ENCODE results near the gene HMGB1.

HMGB1 gene

DNA sequence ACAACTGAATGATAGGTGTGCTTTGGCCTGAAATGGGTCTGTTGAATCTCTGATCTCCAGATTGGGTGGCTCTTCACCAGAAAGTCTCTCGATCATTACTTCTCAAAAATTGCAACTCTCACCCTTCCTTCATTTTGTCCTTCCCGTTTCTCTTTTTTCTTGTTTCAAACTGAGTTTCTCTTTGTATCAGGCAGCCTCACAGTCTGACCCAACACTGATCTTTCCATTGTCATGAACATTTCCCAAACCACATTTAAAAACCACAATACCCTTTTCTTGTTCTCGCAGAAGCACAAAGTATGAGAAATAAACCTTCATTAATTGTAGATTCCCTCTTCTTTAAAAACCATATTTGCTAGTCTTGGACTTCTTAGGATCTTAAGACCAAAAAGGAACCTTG lies 33.6 kb upstream of the HMGB1 start:
- TF ChIP-seq, protein P1, sequence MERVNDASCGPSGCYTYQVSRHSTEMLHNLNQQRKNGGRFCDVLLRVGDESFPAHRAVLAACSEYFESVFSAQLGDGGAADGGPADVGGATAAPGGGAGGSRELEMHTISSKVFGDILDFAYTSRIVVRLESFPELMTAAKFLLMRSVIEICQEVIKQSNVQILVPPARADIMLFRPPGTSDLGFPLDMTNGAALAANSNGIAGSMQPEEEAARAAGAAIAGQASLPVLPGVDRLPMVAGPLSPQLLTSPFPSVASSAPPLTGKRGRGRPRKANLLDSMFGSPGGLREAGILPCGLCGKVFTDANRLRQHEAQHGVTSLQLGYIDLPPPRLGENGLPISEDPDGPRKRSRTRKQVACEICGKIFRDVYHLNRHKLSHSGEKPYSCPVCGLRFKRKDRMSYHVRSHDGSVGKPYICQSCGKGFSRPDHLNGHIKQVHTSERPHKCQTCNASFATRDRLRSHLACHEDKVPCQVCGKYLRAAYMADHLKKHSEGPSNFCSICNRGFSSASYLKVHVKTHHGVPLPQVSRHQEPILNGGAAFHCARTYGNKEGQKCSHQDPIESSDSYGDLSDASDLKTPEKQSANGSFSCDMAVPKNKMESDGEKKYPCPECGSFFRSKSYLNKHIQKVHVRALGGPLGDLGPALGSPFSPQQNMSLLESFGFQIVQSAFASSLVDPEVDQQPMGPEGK (CRISPR knock-in tag; IDR thresholded peaks at IDR 0.05; ENCODE audit: borderline replicate concordance), result no peak
- TF ChIP-seq PPARA (CRISPR knock-in tag; IDR thresholded peaks at IDR 0.05; ENCODE audit: borderline replicate concordance) (no peak), CSDC2 (CRISPR knock-in tag; IDR thresholded peaks at IDR 0.05) (no peak), RARB (CRISPR knock-in tag; IDR thresholded peaks at IDR 0.05) (no peak), ESRRG (CRISPR knock-in tag; IDR thresholded peaks at IDR 0.05) (no peak), TOX (CRISPR knock-in tag; IDR thresholded peaks at IDR 0.05; ENCODE audit: borderline replicate concordance) (no peak), ZC3H10 (CRISPR knock-in tag; IDR thresholded peaks at IDR 0.05) (no peak), OSR1 (CRISPR knock-in tag; IDR thresholded peaks at IDR 0.05) (no peak), BACH2 (CRISPR knock-in tag; IDR thresholded peaks at IDR 0.05; ENCODE audit: borderline replicate concordance) (no peak), ISL1 (CRISPR knock-in tag; IDR thresholded peaks at IDR 0.05) (no peak), ARNTL (CRISPR knock-in tag; IDR thresholded peaks at IDR 0.05; ENCODE audit: borderline replicate concordance, low read depth) (no peak), CREB5 (CRISPR knock-in tag; IDR thresholded peaks at IDR 0.05; ENCODE audit: low read depth) (no peak), SNAI2 (CRISPR knock-in tag; IDR thresholded peaks at IDR 0.05) (no peak)
- TF ChIP-seq, protein P2, sequence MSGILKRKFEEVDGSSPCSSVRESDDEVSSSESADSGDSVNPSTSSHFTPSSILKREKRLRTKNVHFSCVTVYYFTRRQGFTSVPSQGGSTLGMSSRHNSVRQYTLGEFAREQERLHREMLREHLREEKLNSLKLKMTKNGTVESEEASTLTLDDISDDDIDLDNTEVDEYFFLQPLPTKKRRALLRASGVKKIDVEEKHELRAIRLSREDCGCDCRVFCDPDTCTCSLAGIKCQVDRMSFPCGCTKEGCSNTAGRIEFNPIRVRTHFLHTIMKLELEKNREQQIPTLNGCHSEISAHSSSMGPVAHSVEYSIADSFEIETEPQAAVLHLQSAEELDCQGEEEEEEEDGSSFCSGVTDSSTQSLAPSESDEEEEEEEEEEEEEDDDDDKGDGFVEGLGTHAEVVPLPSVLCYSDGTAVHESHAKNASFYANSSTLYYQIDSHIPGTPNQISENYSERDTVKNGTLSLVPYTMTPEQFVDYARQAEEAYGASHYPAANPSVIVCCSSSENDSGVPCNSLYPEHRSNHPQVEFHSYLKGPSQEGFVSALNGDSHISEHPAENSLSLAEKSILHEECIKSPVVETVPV (CRISPR knock-in tag; IDR thresholded peaks at IDR 0.05), result no peak
- no peak for ATAC-seq

DNA sequence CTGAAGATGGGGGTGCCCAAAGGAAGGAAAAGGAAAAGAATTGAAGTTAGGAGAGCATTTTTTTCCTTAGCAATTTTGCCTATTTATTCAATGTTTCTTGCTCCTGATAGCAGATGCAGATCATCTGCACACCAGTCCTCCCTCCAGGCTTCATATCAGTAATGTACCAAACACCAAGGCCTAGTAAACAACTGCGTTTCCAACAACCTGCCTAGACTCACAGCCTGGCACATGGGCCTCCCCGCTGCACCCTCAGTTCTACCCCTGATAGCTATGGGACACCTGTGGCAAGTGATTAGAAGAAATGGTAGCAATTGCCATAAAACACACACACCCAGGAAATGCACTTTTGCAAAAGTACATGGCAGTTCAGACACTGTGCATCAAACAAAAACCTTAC lies 30.4 kb upstream of the HMGB1 start:
- TF ChIP-seq ESRRG (CRISPR knock-in tag; IDR thresholded peaks at IDR 0.05), result no peak
- TF ChIP-seq, protein P1 (CRISPR knock-in tag; IDR thresholded peaks at IDR 0.05; ENCODE audit: borderline replicate concordance), result no peak
- TF ChIP-seq BACH2 (CRISPR knock-in tag; IDR thresholded peaks at IDR 0.05; ENCODE audit: borderline replicate concordance), result no peak
- TF ChIP-seq ARNTL (CRISPR knock-in tag; IDR thresholded peaks at IDR 0.05; ENCODE audit: borderline replicate concordance, low read depth), result no peak
- TF ChIP-seq ZNF8 (CRISPR knock-in tag; IDR thresholded peaks at IDR 0.05), result no peak
- TF ChIP-seq TCF4 (CRISPR knock-in tag; IDR thresholded peaks at IDR 0.05; ENCODE audit: borderline replicate concordance), result no peak
- no peak for TF ChIP-seq ZFP30 (CRISPR knock-in tag; IDR thresholded peaks at IDR 0.05)
- no peak for TF ChIP-seq OSR1 (CRISPR knock-in tag; IDR thresholded peaks at IDR 0.05)
- TF ChIP-seq ISL1 (CRISPR knock-in tag; IDR thresholded peaks at IDR 0.05), result no peak
- no peak for ATAC-seq

GRCh38 chr13:30495746-30496145 lies 30.0 kb upstream of the HMGB1 start:
- ATAC-seq, result no peak
- TF ChIP-seq ARNTL (CRISPR knock-in tag; IDR thresholded peaks at IDR 0.05; ENCODE audit: borderline replicate concordance, low read depth) (no peak), CSDC2 (CRISPR knock-in tag; IDR thresholded peaks at IDR 0.05) (no peak), ISL1 (CRISPR knock-in tag; IDR thresholded peaks at IDR 0.05) (no peak), ZNF70 (CRISPR knock-in tag; IDR thresholded peaks at IDR 0.05) (no peak)

- ATAC-seq, result no peak
- TF ChIP-seq CSDC2 (CRISPR knock-in tag; IDR thresholded peaks at IDR 0.05), result no peak
- TF ChIP-seq SNAI2 (CRISPR knock-in tag; IDR thresholded peaks at IDR 0.05), result no peak
- TF ChIP-seq, protein P3, sequence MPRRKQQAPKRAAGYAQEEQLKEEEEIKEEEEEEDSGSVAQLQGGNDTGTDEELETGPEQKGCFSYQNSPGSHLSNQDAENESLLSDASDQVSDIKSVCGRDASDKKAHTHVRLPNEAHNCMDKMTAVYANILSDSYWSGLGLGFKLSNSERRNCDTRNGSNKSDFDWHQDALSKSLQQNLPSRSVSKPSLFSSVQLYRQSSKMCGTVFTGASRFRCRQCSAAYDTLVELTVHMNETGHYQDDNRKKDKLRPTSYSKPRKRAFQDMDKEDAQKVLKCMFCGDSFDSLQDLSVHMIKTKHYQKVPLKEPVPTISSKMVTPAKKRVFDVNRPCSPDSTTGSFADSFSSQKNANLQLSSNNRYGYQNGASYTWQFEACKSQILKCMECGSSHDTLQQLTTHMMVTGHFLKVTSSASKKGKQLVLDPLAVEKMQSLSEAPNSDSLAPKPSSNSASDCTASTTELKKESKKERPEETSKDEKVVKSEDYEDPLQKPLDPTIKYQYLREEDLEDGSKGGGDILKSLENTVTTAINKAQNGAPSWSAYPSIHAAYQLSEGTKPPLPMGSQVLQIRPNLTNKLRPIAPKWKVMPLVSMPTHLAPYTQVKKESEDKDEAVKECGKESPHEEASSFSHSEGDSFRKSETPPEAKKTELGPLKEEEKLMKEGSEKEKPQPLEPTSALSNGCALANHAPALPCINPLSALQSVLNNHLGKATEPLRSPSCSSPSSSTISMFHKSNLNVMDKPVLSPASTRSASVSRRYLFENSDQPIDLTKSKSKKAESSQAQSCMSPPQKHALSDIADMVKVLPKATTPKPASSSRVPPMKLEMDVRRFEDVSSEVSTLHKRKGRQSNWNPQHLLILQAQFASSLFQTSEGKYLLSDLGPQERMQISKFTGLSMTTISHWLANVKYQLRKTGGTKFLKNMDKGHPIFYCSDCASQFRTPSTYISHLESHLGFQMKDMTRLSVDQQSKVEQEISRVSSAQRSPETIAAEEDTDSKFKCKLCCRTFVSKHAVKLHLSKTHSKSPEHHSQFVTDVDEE (CRISPR knock-in tag; IDR thresholded peaks at IDR 0.05), result no peak
- TF ChIP-seq ZNF70 (CRISPR knock-in tag; IDR thresholded peaks at IDR 0.05), result no peak
- TF ChIP-seq ZC3H10 (CRISPR knock-in tag; IDR thresholded peaks at IDR 0.05), result no peak
- TF ChIP-seq TOX (CRISPR knock-in tag; IDR thresholded peaks at IDR 0.05; ENCODE audit: borderline replicate concordance), result no peak
- TF ChIP-seq ZNF8 (CRISPR knock-in tag; IDR thresholded peaks at IDR 0.05), result no peak
- TF ChIP-seq, protein P4, sequence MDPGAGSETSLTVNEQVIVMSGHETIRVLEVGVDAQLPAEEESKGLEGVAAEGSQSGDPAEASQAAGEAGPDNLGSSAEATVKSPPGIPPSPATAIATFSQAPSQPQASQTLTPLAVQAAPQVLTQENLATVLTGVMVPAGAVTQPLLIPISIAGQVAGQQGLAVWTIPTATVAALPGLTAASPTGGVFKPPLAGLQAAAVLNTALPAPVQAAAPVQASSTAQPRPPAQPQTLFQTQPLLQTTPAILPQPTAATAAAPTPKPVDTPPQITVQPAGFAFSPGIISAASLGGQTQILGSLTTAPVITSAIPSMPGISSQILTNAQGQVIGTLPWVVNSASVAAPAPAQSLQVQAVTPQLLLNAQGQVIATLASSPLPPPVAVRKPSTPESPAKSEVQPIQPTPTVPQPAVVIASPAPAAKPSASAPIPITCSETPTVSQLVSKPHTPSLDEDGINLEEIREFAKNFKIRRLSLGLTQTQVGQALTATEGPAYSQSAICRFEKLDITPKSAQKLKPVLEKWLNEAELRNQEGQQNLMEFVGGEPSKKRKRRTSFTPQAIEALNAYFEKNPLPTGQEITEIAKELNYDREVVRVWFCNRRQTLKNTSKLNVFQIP (CRISPR knock-in tag; IDR thresholded peaks at IDR 0.05; ENCODE audit: borderline replicate concordance, low read depth), result no peak
- TF ChIP-seq, protein P2 (CRISPR knock-in tag; IDR thresholded peaks at IDR 0.05), result no peak
- TF ChIP-seq ZFP30 (CRISPR knock-in tag; IDR thresholded peaks at IDR 0.05), result no peak
- TF ChIP-seq ZFP3 (CRISPR knock-in tag; IDR thresholded peaks at IDR 0.05), result no peak
- TF ChIP-seq BACH2 (CRISPR knock-in tag; IDR thresholded peaks at IDR 0.05; ENCODE audit: borderline replicate concordance), result no peak
- TF ChIP-seq ESRRG (CRISPR knock-in tag; IDR thresholded peaks at IDR 0.05), result no peak
- TF ChIP-seq OSR1 (CRISPR knock-in tag; IDR thresholded peaks at IDR 0.05), result no peak
These were observed 28.1 kb upstream of the HMGB1 start for GRCh38 chr13:30493658-30494381.

Data from SK-N-SH treated with all-trans-retinoic acid at 6 μM for 48 hours (cell line).